Fibroblast of peridontal ligament (primary cell): ENCODE data around the gene LRRFIP1.

Experiments
- DNase-seq: peaks from one replicate; pipeline ENCODE4 v3.0.0-alpha.2; 2010; ENCODE audit errors: extremely low read depth

Gene LRRFIP1

GRCh38 chr2:237618449-237618848 lies 8.9 kb upstream of the LRRFIP1 start:
- DNase-seq, result peak; percentile 80

- no peak for DNase-seq
Observed at GRCh38 chr2:237623428-237624403, 3.7 kb upstream of the LRRFIP1 start.

- no peak for DNase-seq
Observed at GRCh38 chr2:237624565-237624964, 2.8 kb upstream of the LRRFIP1 start.

GRCh38 chr2:237625216-237625705 lies 2.1 kb upstream of the LRRFIP1 start:
- DNase-seq, result no peak

- no peak for DNase-seq
Observed at GRCh38 chr2:237625777-237626176, 1.6 kb upstream of the LRRFIP1 start.

GRCh38 chr2:237626813-237627440 lies 460 bp upstream of the LRRFIP1 start:
- DNase-seq, result no peak

- no peak for DNase-seq
Observed at GRCh38 chr2:237628247-237629187, 1.1 kb downstream of the LRRFIP1 start.

- DNase-seq, result no peak
Observed at GRCh38 chr2:237629188-237629534, 1.8 kb downstream of the LRRFIP1 start.

- peak; percentile 30 for DNase-seq
Observed at GRCh38 chr2:237629739-237630138, 2.4 kb downstream of the LRRFIP1 start.

- no peak for DNase-seq
Observed at GRCh38 chr2:237630216-237631000, 3.0 kb downstream of the LRRFIP1 start.

GRCh38 chr2:237631007-237631785 lies 3.8 kb downstream of the LRRFIP1 start:
- no peak for DNase-seq

GRCh38 chr2:237631801-237632585 lies 4.6 kb downstream of the LRRFIP1 start:
- DNase-seq, result no peak

GRCh38 chr2:237633061-237633561 lies 5.7 kb downstream of the LRRFIP1 start:
- DNase-seq, result no peak

- DNase-seq, result no peak
Observed at GRCh38 chr2:237636578-237636977, 9.2 kb downstream of the LRRFIP1 start.

- no peak for DNase-seq
Observed at GRCh38 chr2:237637429-237638135, 10.2 kb downstream of the LRRFIP1 start.

- DNase-seq, result no peak
Observed at GRCh38 chr2:237638176-237638575, 10.8 kb downstream of the LRRFIP1 start.

GRCh38 chr2:237639052-237639835 lies 11.9 kb downstream of the LRRFIP1 start:
- no peak for DNase-seq

- DNase-seq, result no peak
Observed at GRCh38 chr2:237639836-237640220, 12.4 kb downstream of the LRRFIP1 start.
